Measurements from ENCODE around the gene ZNF232.
"Not testable (repeated sequence)": the region's sequence is repeated elsewhere in the genome, so short reads cannot be mapped to it uniquely, and the experiment has no call there.

Gene ZNF232

GRCh38 chr17:5129770-5130169 is 18.1 kb upstream of the ZNF232 start:
- not testable (repeated sequence) for DNase-seq

GRCh38 chr17:5128905-5129535 is 17.3 kb upstream of the ZNF232 start:
- DNase-seq = no peak

- not testable (repeated sequence) for DNase-seq
Observed at GRCh38 chr17:5128387-5128786, 16.7 kb upstream of the ZNF232 start.

GRCh38 chr17:5127910-5128309 is 16.2 kb upstream of the ZNF232 start:
- no peak for DNase-seq

GRCh38 chr17:5126719-5127488 is 15.2 kb upstream of the ZNF232 start:
- no peak for DNase-seq

- DNase-seq = not testable (repeated sequence)
Observed at GRCh38 chr17:5124896-5125295, 13.2 kb upstream of the ZNF232 start.

- DNase-seq = not testable (repeated sequence)
Observed at GRCh38 chr17:5124125-5124760, 12.6 kb upstream of the ZNF232 start.

GRCh38 chr17:5123343-5124124 is 11.9 kb upstream of the ZNF232 start:
- no peak for DNase-seq

GRCh38 chr17:5122586-5123342 is 11.1 kb upstream of the ZNF232 start:
- DNase-seq = no peak

GRCh38 chr17:5122056-5122455 is 10.4 kb upstream of the ZNF232 start:
- DNase-seq = not testable (repeated sequence)

GRCh38 chr17:5121186-5121841 is 9.6 kb upstream of the ZNF232 start:
- no peak for DNase-seq

- not testable (repeated sequence) for DNase-seq
Observed at GRCh38 chr17:5120436-5121185, 8.9 kb upstream of the ZNF232 start.

- no peak for DNase-seq
Observed at GRCh38 chr17:5120036-5120435, 8.4 kb upstream of the ZNF232 start.

GRCh38 chr17:5118219-5118618 is 6.5 kb upstream of the ZNF232 start:
- no peak for DNase-seq

GRCh38 chr17:5115673-5116651 is 4.3 kb upstream of the ZNF232 start, which contains the start of gene USP6:
USP6 (plus strand) TSS chr17:5116032; CDS start chr17:5130368, 14,336 bp downstream.
- DNase-seq = no peak

GRCh38 chr17:5110816-5111215 is 862 bp downstream of the ZNF232 start:
- no peak for DNase-seq

- DNase-seq = no peak
Observed at GRCh38 chr17:5100832-5101231, 10.8 kb downstream of the ZNF232 start.

GRCh38 chr17:5099271-5099670 is 12.4 kb downstream of the ZNF232 start:
- no peak for DNase-seq

- DNase-seq = no peak
Observed at GRCh38 chr17:5097101-5097834, 14.4 kb downstream of the ZNF232 start.
